ENCODE results near the gene MMEL1. TPM values are rescaled to one million over a fixed set of nuclear protein-coding genes. Genes with fewer than 3 reads are reported as not detected.

Gene MMEL1
- total RNA-seq, 1 experiment from 2014 or later = not detected

DNA sequence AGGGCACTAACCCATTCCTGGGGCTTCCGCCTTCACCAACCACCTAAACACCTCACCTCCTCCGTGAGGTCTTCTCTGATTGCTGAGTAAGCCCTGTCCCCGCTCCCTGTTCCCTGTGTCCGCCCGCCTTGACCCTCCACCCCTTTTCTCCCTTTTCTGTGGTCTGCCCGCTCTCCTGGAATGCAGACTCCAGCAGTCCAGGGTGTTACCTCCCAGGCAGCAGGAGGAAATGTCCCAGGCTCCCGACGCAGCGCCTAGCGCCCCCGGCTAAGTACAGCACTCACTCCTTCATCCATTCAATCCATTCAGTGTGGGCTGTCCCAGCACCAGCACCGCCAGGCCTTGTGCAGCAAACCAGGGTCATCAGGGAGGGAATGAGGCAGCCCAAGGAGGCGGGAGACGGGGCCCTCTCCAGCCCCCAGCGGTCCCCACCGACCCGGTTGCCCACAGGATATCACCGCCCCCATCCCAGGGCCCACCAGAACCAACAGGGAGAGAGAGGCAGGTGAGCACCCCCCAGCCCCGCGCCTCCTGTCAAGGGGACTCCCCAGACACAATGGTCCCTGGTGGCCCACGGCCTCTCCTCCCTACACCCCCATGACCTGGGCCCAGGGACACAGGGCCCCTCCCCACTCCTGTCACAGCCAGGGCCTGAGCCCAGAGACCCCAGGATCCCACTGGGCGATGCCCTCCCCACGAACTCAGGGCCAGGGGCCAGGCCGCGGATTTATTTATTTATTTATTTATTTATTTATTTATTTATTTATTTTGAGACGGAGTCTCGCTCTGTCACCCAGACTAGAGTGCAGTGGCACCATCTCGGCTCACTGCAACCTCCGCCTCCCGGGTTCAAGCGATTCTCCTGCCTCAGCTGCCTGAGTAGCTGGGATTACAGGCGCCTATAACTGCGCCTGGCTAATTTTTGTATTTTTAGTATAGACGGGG lies 66.4 kb downstream of the MMEL1 start:
- Histone ChIP-seq H3K9ac (ENCODE audit: low read length) (no peak overlapping the region), H3K79me2 (ENCODE audit: low read length) (no peaks in the 10 kb centered on the region), H3K27ac (ENCODE audit: low read length) (no peak overlapping the region), H3K36me3 (ENCODE audit: low read depth, low read length) (no peaks in the 10 kb centered on the region), H3K4me2 (ENCODE audit: low read length) (no peak overlapping the region), H3K9me3 (ENCODE audit: low read length) (no peaks in the 10 kb centered on the region), H2AFZ (ENCODE audit: low read length) (no peak overlapping the region), H3F3A (ENCODE audit: low read length, unreplicated experiment) (no peaks in the 10 kb centered on the region), H3K4me3 (ENCODE audit: low read length) (no peak overlapping the region), H3K4me1 (ENCODE audit: insufficient read depth, low read length) (no peaks in the 10 kb centered on the region), H4K20me1 (ENCODE audit: low read length) (no peaks in the 10 kb centered on the region), H3K27me3 (ENCODE audit: low read length) (0 out of 2 replicates have a peak, but pooled peaks cover 9% of the 10 kb centered on the region), H3K9me2 (replicated peaks; ENCODE audit: low read length) (no peaks in the 10 kb centered on the region)
- CTCF ChIA-PET = no interaction called here
- DNase-seq = no peak
- ATAC-seq = peak; percentile 32
- TF ChIP-seq, protein P1, sequence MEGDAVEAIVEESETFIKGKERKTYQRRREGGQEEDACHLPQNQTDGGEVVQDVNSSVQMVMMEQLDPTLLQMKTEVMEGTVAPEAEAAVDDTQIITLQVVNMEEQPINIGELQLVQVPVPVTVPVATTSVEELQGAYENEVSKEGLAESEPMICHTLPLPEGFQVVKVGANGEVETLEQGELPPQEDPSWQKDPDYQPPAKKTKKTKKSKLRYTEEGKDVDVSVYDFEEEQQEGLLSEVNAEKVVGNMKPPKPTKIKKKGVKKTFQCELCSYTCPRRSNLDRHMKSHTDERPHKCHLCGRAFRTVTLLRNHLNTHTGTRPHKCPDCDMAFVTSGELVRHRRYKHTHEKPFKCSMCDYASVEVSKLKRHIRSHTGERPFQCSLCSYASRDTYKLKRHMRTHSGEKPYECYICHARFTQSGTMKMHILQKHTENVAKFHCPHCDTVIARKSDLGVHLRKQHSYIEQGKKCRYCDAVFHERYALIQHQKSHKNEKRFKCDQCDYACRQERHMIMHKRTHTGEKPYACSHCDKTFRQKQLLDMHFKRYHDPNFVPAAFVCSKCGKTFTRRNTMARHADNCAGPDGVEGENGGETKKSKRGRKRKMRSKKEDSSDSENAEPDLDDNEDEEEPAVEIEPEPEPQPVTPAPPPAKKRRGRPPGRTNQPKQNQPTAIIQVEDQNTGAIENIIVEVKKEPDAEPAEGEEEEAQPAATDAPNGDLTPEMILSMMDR (conservative IDR thresholded peaks at IDR 0.05; ENCODE audit: low read depth, low read length) = no peak
- TF ChIP-seq EZH2 (IDR thresholded peaks at IDR 0.05; ENCODE audit: low read length, unreplicated experiment) (no peak), EZH2phosphoT487 (IDR thresholded peaks at IDR 0.05; ENCODE audit: borderline replicate concordance, low read length) (no peak)
- BruUV-seq (replicated peaks) = no TSS peak
- intact Hi-C loops (cut with micrococcal nuclease) = no loop called here
- POLR2A ChIA-PET (ENCODE audit: unreplicated experiment) = no interaction called here

DNA sequence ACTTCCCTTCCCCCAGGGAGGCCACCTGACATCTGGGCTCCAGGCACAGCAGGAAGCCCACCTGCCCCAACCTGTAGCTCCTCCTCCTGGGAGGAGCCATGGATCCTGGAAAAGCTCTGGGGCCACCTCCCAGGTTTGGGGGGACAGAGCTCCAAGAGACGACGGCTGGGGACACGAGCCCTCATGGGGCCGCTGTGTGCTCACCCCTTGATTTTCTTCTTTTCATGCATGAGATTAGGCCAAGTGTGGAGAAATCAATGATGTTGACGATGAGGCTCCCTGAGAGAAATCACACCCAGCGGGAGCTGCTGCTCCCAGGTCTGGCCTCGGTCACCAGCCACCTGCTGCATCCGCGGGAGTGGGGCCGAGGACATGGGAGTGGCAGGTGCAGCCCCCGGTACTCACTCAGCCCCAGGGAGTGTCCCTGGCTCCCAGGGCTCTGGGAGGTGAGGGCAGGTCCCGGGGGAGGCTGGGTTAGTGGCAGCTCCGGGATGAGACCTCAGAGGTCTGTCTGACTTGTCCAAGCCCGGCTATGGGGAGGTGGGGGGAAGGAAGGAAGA lies 67.9 kb downstream of the MMEL1 start:
- Histone ChIP-seq H3K4me2 (ENCODE audit: low read length) (no peak overlapping the region), H2AFZ (ENCODE audit: low read length) (no peak overlapping the region), H3K27ac (ENCODE audit: low read length) (no peak overlapping the region), H3K9me3 (ENCODE audit: low read length) (no peaks in the 10 kb centered on the region), H3K9me2 (replicated peaks; ENCODE audit: low read length) (no peaks in the 10 kb centered on the region), H3K9ac (ENCODE audit: low read length) (no peak overlapping the region), H3K4me3 (ENCODE audit: low read length) (no peak overlapping the region), H4K20me1 (ENCODE audit: low read length) (no peaks in the 10 kb centered on the region), H3F3A (ENCODE audit: low read length, unreplicated experiment) (no peaks in the 10 kb centered on the region), H3K27me3 (ENCODE audit: low read length) (0 out of 2 replicates have a peak, but pooled peaks cover 9% of the 10 kb centered on the region), H3K36me3 (ENCODE audit: low read depth, low read length) (no peaks in the 10 kb centered on the region), H3K4me1 (ENCODE audit: insufficient read depth, low read length) (no peaks in the 10 kb centered on the region), H3K79me2 (ENCODE audit: low read length) (no peaks in the 10 kb centered on the region)
- intact Hi-C loops (cut with micrococcal nuclease) = no loop called here
- ChIA-PET CTCF (no interaction called here), POLR2A (ENCODE audit: unreplicated experiment) (no interaction called here)
- DNase-seq (no peak), ATAC-seq (peak; percentile 14; the same call in 1 of the 2 replicates)
- TF ChIP-seq EZH2 (IDR thresholded peaks at IDR 0.05; ENCODE audit: low read length, unreplicated experiment) = no peak
- TF ChIP-seq EZH2phosphoT487 (IDR thresholded peaks at IDR 0.05; ENCODE audit: borderline replicate concordance, low read length) = no peak
- TF ChIP-seq, protein P1 (conservative IDR thresholded peaks at IDR 0.05; ENCODE audit: low read depth, low read length) = no peak
- BruUV-seq (replicated peaks) = no TSS peak
